ENCODE data around the gene CPVL.

Gene CPVL

DNA sequence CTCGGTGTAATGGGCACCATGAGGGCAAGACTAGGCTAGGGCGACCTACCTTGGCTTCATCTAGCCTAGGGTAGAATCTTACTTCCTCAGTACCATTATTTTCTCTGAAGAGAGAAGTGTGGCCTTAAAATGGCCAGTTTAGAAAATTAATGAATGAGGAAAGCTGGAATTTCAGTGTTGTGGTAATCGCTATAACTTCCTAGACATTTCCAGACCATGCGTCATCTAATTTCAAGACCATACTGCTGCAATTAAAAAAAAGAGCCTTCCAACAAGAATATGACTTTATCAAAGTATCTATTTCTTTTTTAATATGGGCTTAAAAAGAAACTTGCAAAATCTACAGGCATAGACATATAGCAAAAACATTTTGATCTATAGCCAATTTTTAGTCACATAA is 68.5 kb downstream of the CPVL start:
- Histone ChIP-seq H3K27me3 (ENCODE audit: insufficient read depth, insufficient read length) (no peaks in the 10 kb centered on the region), H3K9ac (ENCODE audit: insufficient read length, low read depth) (no peak overlapping the region), H3K4me3 (ENCODE audit: insufficient read length, low read depth) (no peak overlapping the region), H3K9me3 (ENCODE audit: insufficient read depth, low read length) (no peaks in the 10 kb centered on the region), H3K4me1 (ENCODE audit: insufficient read depth, insufficient read length) (no peaks in the 10 kb centered on the region), H3K36me3 (ENCODE audit: insufficient read depth, insufficient read length, low read length) (peaks cover 7% of the 10 kb centered on the region)
- DNase-seq (ENCODE audit: low read depth, low spot score), result no peak
- TF ChIP-seq ZNF274 (IDR thresholded peaks at IDR 0.05; ENCODE audit: low read depth, low read length) (no peak), SUZ12 (IDR thresholded peaks at IDR 0.05; ENCODE audit: extremely low read depth, insufficient read depth, insufficient read length) (no peak), YY1 (IDR thresholded peaks at IDR 0.05; ENCODE audit: insufficient read depth, insufficient read length) (no peak)

DNA sequence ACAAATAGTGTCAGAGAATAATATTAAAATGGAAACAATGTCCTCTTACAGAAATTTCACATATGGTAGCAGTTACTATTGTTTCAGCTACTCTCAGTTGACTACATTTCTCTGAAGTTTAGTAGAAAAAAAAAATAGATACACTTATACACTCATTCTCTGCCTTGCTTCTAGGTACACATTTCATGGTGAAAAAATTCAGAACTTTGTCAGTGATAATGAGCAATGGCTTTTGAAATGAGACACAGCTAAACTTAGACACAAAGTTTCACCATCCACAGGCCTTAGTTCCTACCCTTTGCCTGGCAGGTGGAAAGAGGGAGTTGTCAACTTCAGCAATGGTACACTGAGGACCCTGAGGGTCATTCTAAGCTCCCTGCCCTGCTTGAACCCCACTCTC is 69.2 kb downstream of the CPVL start:
- Histone ChIP-seq H3K9ac (ENCODE audit: insufficient read length, low read depth) (no peak overlapping the region), H3K27me3 (ENCODE audit: insufficient read depth, insufficient read length) (no peaks in the 10 kb centered on the region), H3K9me3 (ENCODE audit: insufficient read depth, low read length) (no peaks in the 10 kb centered on the region), H3K36me3 (ENCODE audit: insufficient read depth, insufficient read length, low read length) (peaks cover 2% of the 10 kb centered on the region), H3K4me1 (ENCODE audit: insufficient read depth, insufficient read length) (no peaks in the 10 kb centered on the region), H3K4me3 (ENCODE audit: insufficient read length, low read depth) (no peak overlapping the region)
- DNase-seq (ENCODE audit: low read depth, low spot score), result no peak
- TF ChIP-seq SUZ12 (IDR thresholded peaks at IDR 0.05; ENCODE audit: extremely low read depth, insufficient read depth, insufficient read length), result no peak
- no peak for TF ChIP-seq YY1 (IDR thresholded peaks at IDR 0.05; ENCODE audit: insufficient read depth, insufficient read length)
- no peak for TF ChIP-seq ZNF274 (IDR thresholded peaks at IDR 0.05; ENCODE audit: low read depth, low read length)

DNA sequence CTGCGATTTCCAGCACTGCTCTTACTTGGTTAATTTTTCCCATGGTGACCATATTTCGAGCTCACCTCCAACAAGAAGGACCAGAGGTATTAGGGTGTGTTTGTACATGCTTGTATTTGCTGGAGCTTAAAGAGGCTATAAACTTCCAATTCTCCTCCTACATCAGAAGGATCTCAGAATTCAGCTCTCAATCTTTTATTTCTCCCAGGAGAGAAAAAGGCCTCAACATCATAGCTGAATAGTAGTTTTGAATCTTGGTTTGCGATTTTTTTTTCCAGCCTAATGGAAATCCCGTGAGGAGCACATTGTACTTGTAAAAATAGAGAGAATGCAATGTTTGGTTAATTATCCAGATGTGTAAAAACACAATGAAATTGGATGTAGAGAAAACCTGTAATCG is 69.7 kb downstream of the CPVL start:
- H3K4me1 ChIP-seq (ENCODE audit: insufficient read depth, insufficient read length), result no peaks in the 10 kb centered on the region
- H3K9me3 ChIP-seq (ENCODE audit: insufficient read depth, low read length), result no peaks in the 10 kb centered on the region
- peaks cover 2% of the 10 kb centered on the region for H3K36me3 ChIP-seq (ENCODE audit: insufficient read depth, insufficient read length, low read length)
- no peak overlapping the region for H3K4me3 ChIP-seq (ENCODE audit: insufficient read length, low read depth)
- no peak for DNase-seq (ENCODE audit: low read depth, low spot score)
- no peak overlapping the region for H3K9ac ChIP-seq (ENCODE audit: insufficient read length, low read depth)
- TF ChIP-seq SUZ12 (IDR thresholded peaks at IDR 0.05; ENCODE audit: extremely low read depth, insufficient read depth, insufficient read length) (no peak), YY1 (IDR thresholded peaks at IDR 0.05; ENCODE audit: insufficient read depth, insufficient read length) (no peak), ZNF274 (IDR thresholded peaks at IDR 0.05; ENCODE audit: low read depth, low read length) (no peak)
- no peaks in the 10 kb centered on the region for H3K27me3 ChIP-seq (ENCODE audit: insufficient read depth, insufficient read length)

DNA sequence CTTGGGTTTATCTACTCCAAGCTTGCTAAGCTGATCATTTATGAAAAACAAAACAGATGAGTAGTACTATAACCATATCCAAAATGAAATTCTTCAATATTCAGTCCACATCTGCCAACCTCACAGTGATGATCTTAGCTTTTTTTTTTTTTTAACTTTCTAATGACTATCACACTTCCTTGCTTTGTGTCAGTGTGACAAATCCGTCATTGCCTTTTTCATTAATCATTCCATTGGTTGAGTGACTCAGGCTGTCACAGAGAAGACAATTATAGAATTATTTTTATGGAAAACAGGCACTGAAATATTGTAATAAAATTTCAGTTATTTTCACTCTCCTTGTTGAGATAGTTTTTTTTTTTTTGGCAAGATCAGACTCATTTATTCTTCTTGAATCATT is 70.7 kb downstream of the CPVL start:
- TF ChIP-seq YY1 (IDR thresholded peaks at IDR 0.05; ENCODE audit: insufficient read depth, insufficient read length) (no peak), ZNF274 (IDR thresholded peaks at IDR 0.05; ENCODE audit: low read depth, low read length) (no peak), SUZ12 (IDR thresholded peaks at IDR 0.05; ENCODE audit: extremely low read depth, insufficient read depth, insufficient read length) (no peak)
- no peaks in the 10 kb centered on the region for H3K4me1 ChIP-seq (ENCODE audit: insufficient read depth, insufficient read length)
- H3K4me3 ChIP-seq (ENCODE audit: insufficient read length, low read depth), result no peak overlapping the region
- H3K27me3 ChIP-seq (ENCODE audit: insufficient read depth, insufficient read length), result no peaks in the 10 kb centered on the region
- H3K36me3 ChIP-seq (ENCODE audit: insufficient read depth, insufficient read length, low read length), result peaks cover 2% of the 10 kb centered on the region
- no peak overlapping the region for H3K9ac ChIP-seq (ENCODE audit: insufficient read length, low read depth)
- no peak for DNase-seq (ENCODE audit: low read depth, low spot score)
- no peaks in the 10 kb centered on the region for H3K9me3 ChIP-seq (ENCODE audit: insufficient read depth, low read length)

DNA sequence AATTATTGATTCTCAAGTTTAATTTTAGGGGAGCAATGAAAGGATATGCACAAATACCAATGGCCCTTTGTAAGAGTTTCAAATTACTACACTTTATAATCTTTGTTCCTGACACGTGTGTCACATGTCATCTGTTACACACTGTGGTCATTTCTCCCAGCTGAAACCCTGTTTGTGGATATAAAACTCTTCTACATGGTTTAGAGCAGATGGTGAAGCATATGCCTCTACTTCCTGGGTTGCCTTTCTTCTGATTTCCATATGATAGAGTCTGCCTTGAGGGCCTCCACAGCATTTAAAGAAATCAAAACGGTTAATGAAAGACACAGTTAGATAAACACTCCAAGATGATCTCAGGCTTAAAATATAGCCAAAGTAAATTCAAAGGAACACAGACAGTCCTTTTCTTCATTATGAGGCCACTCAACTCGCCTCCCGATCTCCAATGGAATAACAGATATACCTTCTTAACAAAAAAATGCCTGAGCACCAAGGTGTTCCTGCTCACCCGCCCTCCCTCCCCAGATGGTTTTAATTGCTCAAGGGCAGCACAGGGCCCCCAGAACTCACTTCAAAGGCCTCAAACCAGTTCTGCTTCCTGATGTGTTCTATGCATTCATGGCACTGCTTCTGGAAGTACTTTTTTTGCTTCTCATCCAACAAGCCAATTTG is 75.0 kb downstream of the CPVL start:
- Histone ChIP-seq H3K9ac (ENCODE audit: insufficient read length, low read depth) (no peak overlapping the region), H3K4me1 (ENCODE audit: insufficient read depth, insufficient read length) (no peaks in the 10 kb centered on the region), H3K9me3 (ENCODE audit: insufficient read depth, low read length) (no peaks in the 10 kb centered on the region), H3K27me3 (ENCODE audit: insufficient read depth, insufficient read length) (no peaks in the 10 kb centered on the region), H3K36me3 (ENCODE audit: insufficient read depth, insufficient read length, low read length) (peaks cover 8% of the 10 kb centered on the region), H3K4me3 (ENCODE audit: insufficient read length, low read depth) (no peak overlapping the region)
- TF ChIP-seq SUZ12 (IDR thresholded peaks at IDR 0.05; ENCODE audit: extremely low read depth, insufficient read depth, insufficient read length), result no peak
- no peak for TF ChIP-seq YY1 (IDR thresholded peaks at IDR 0.05; ENCODE audit: insufficient read depth, insufficient read length)
- no peak for TF ChIP-seq ZNF274 (IDR thresholded peaks at IDR 0.05; ENCODE audit: low read depth, low read length)
- no peak for DNase-seq (ENCODE audit: low read depth, low spot score)

DNA sequence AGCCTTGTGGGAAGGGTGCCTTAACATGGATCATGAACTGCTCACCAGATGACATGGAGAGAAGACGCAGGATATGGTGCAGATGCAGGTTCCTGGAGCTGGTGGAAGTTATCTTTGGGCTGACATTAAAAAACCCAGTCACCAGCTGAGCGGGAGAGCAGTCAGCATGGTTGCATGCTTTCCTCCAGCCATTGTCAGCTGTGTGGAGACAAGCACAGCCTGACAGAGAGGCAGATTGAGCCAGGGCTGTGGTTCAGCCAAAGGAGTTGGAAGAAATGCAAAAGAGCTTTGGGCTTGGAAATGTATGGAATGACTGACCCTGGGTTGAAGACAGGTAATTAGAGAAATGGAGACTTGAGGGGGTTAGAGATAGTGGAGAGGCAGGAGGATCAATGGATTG is 79.7 kb downstream of the CPVL start:
- no peak overlapping the region for H3K9ac ChIP-seq (ENCODE audit: insufficient read length, low read depth)
- DNase-seq (ENCODE audit: low read depth, low spot score), result no peak
- no peak overlapping the region for H3K4me3 ChIP-seq (ENCODE audit: insufficient read length, low read depth)
- no peaks in the 10 kb centered on the region for H3K4me1 ChIP-seq (ENCODE audit: insufficient read depth, insufficient read length)
- no peaks in the 10 kb centered on the region for H3K9me3 ChIP-seq (ENCODE audit: insufficient read depth, low read length)
- H3K27me3 ChIP-seq (ENCODE audit: insufficient read depth, insufficient read length), result no peaks in the 10 kb centered on the region
- TF ChIP-seq YY1 (IDR thresholded peaks at IDR 0.05; ENCODE audit: insufficient read depth, insufficient read length), result no peak
- TF ChIP-seq SUZ12 (IDR thresholded peaks at IDR 0.05; ENCODE audit: extremely low read depth, insufficient read depth, insufficient read length), result no peak
- TF ChIP-seq ZNF274 (IDR thresholded peaks at IDR 0.05; ENCODE audit: low read depth, low read length), result no peak
- peaks cover 15% of the 10 kb centered on the region for H3K36me3 ChIP-seq (ENCODE audit: insufficient read depth, insufficient read length, low read length)

DNA sequence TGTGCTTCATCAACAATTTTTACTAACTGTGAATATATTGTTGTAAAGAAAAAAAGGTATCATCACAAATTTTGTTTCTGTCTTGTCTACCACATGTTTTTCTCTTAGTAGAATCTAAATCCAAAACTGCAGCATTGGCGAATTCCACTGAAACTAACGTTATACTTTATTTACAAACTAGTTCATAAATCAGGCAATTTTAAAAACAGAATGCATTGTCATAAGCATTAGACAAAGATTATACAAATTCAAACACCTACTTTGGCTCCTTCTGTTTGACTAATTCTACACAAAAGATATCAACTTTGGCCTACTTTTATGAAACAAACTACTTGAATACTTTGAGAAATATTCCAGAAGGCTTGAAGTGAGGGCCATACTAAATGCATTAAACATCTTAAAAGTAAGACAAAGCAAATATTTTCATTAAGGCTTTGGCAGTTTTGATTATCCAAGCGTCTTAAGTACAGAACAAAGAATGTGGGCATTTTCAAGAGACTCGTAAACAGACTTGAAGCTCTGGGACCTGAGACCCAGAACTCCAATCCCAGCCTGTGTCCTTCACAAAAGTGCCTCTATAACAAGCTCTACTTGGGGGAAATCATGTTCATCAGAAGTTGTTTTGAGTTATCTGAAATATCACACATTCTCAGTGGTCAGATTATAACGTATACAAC is 81.0 kb downstream of the CPVL start:
- H3K27me3 ChIP-seq (ENCODE audit: insufficient read depth, insufficient read length), result no peaks in the 10 kb centered on the region
- DNase-seq (ENCODE audit: low read depth, low spot score), result no peak
- no peak for TF ChIP-seq ZNF274 (IDR thresholded peaks at IDR 0.05; ENCODE audit: low read depth, low read length)

More for the DNA sequence above, 81.0 kb downstream of the CPVL start:
- Histone ChIP-seq H3K36me3 (ENCODE audit: insufficient read depth, insufficient read length, low read length) (peaks cover 12% of the 10 kb centered on the region), H3K4me3 (ENCODE audit: insufficient read length, low read depth) (no peak overlapping the region), H3K4me1 (ENCODE audit: insufficient read depth, insufficient read length) (no peaks in the 10 kb centered on the region), H3K9ac (ENCODE audit: insufficient read length, low read depth) (no peak overlapping the region), H3K9me3 (ENCODE audit: insufficient read depth, low read length) (no peaks in the 10 kb centered on the region)
